A204.1 (cell line): ENCODE data around the gene ABTB1.
"Not testable (repeated sequence)": the region's sequence is repeated elsewhere in the genome, so short reads cannot be mapped to it uniquely, and the experiment has no call there.

Source experiments
- FAIRE-seq: peaks from 2 replicates; lab custom pipeline; 2012; peaks lifted over from hg19 to GRCh38; lab: Jason Lieb, UNC

ABTB1 gene

GRCh38 chr3:127688416-127689265 lies 15.9 kb downstream of the ABTB1 start:
- FAIRE-seq, result no peak

- FAIRE-seq, result no peak
Observed at GRCh38 chr3:127689266-127689860, 16.6 kb downstream of the ABTB1 start.

GRCh38 chr3:127690106-127690505 lies 17.4 kb downstream of the ABTB1 start:
- no peak for FAIRE-seq

GRCh38 chr3:127690823-127691452 lies 18.2 kb downstream of the ABTB1 start:
- FAIRE-seq, result no peak

GRCh38 chr3:127691489-127691888 lies 18.7 kb downstream of the ABTB1 start:
- no peak for FAIRE-seq

GRCh38 chr3:127691974-127692373 lies 19.2 kb downstream of the ABTB1 start:
- no peak for FAIRE-seq

- no peak for FAIRE-seq
Observed at GRCh38 chr3:127692501-127693335, 20.0 kb downstream of the ABTB1 start.

- FAIRE-seq, result no peak
Observed at GRCh38 chr3:127693336-127693843, 20.6 kb downstream of the ABTB1 start.

GRCh38 chr3:127694467-127695215 lies 21.9 kb downstream of the ABTB1 start:
- no peak for FAIRE-seq

- FAIRE-seq, result no peak
Observed at GRCh38 chr3:127697551-127698240, 24.9 kb downstream of the ABTB1 start.

GRCh38 chr3:127698286-127698685 lies 25.5 kb downstream of the ABTB1 start:
- no peak for FAIRE-seq

GRCh38 chr3:127698691-127699415 lies 26.1 kb downstream of the ABTB1 start:
- no peak for FAIRE-seq

- no peak for FAIRE-seq
Observed at GRCh38 chr3:127699416-127700300, 26.9 kb downstream of the ABTB1 start.

GRCh38 chr3:127700406-127700805 lies 27.7 kb downstream of the ABTB1 start:
- no peak for FAIRE-seq

GRCh38 chr3:127701280-127701911 lies 28.6 kb downstream of the ABTB1 start:
- no peak for FAIRE-seq

- no peak for FAIRE-seq
Observed at GRCh38 chr3:127702151-127702578, 29.4 kb downstream of the ABTB1 start.

- FAIRE-seq, result not testable (repeated sequence)
Observed at GRCh38 chr3:127704840-127705239, 32.1 kb downstream of the ABTB1 start.

GRCh38 chr3:127706312-127706711 lies 33.6 kb downstream of the ABTB1 start:
- FAIRE-seq, result no peak
